Inflammatory macrophage treated with lipopolysaccharide for 1 hour (primary cell): Measurements from ENCODE around the gene CASQ1.

ENCODE experiments used
- DNase-seq, 2 donors: peaks; one replicate each; pipeline ENCODE4 v3.0.0-alpha.2; 2020 to 2022

Gene CASQ1

GRCh38 chr1:160205242-160206035, 15.1 kb downstream of the CASQ1 start, which contains the start of gene PEA15:
TSS of gene PEA15 (plus strand) at chr1:160205384. CDS start at chr1:160211545, 6,161 bp downstream.
- peak; percentile 31 to 71 for DNase-seq

DNA sequence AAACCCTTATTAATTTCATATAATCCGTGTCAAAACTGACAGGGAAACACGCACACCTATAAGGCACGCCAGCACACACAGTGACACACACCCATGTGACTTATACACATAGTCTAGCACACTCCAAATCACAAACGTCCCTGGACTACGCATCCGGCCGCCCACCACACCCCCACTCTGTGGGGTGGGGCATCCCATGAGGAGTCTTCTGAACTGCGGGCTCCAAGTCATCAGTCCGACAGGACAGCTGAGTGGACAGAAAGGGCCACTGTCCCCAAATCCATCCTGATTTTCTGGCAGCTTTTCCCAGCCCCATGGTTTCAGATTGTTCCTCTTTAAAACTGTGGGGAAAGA, 15.6 kb downstream of the CASQ1 start:
- DNase-seq = peak; percentile 64 to 86

DNA sequence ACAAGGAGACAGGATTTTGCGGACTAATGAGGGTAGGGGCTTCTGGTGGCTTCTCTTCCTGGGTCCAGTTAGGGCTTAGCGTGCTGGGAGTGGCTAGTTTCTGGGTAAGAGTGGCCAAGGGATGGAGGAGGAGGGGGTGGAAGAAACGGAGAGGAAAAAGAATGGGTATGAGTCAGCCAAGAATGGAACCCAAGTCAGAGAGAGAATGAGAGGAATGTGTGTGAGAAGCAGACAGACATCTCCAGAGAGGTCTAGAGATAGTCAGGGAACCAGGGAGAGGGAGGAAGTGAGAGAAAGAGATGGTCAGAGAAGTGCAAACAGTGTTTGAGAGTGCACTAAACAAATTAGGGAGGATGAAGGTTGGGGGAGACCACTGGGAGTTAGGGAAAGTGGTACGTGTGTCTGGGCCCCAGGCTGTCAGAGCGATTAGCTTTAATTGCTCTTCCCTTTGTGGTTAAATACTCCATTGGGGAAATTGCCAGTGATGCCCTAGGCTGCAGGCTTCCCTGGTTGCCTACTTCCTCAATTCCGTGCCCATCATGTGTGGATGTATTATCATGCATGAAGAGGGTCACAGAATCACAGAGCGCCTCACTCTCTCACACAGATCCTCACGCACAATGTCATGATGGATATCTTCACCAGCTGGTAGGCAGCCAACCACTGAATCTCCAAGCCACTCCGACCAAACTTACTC, 16.2 kb downstream of the CASQ1 start:
- peak; percentile 51 to 68 for DNase-seq

DNA sequence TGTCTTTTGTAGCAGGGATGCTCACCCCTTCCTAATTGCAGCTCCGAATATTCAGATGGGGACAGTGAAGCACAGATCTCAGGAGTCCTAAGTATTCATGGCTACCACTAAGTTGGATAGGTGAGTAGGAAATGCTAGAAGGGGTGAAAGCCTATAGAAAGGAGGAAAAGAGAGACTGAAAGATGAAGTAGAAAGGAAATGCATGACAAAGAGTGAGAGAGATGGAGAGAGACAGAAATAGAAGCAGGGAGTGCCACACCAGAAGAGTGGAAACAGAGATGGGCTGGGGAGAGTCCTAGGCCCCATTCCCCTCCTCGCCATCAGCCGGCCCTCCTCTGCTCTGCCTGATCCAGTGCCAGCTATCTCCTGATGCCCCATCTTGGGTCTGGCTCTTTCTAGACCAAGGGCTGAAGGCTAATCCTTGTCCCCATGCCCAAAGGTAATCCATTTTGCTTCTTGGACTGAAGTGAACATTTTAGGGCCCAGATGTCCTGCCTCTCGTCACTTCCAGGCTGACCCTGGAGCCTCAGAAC, 16.8 kb downstream of the CASQ1 start:
- DNase-seq = no peak

DNA sequence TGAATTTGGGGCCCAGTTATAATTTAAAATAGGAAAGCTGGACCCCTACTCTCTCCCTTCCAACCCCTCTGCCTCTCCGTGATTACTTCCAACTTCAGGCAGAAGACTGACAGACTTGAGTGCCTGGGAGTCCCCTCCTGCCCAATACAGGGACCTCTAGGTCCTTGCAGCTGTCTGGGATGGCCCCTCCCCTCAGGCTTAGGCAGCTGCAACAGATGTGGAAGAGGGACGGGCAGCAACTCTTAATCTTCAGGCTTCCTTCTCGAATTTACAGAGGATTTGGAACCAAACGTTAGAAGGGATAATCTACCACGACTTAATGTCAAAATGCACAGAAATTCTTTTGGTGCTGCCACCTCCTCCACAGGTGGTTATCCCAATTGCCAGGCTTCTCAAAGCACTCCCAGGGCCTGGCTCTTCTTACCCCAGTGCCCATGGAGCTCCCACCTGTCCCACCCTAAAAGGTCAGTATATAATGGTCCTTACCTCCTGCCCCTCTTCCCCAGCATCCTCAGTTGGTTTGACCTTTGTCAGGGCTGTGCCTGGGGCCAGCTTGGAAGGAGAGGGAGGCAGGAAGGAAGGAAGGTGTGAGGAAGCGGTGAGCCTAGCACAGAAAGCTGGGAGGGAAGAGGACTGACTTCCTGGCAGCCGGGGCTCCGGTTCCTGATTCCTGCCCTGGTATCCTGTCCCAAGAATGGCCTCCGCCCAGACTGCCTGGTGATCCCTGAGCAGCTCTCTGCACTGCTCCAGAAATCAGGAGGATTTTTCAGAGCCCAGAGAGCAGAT, 17.6 kb downstream of the CASQ1 start:
- DNase-seq = no peak

GRCh38 chr1:160208557-160209320, 18.4 kb downstream of the CASQ1 start:
- no peak for DNase-seq

DNA sequence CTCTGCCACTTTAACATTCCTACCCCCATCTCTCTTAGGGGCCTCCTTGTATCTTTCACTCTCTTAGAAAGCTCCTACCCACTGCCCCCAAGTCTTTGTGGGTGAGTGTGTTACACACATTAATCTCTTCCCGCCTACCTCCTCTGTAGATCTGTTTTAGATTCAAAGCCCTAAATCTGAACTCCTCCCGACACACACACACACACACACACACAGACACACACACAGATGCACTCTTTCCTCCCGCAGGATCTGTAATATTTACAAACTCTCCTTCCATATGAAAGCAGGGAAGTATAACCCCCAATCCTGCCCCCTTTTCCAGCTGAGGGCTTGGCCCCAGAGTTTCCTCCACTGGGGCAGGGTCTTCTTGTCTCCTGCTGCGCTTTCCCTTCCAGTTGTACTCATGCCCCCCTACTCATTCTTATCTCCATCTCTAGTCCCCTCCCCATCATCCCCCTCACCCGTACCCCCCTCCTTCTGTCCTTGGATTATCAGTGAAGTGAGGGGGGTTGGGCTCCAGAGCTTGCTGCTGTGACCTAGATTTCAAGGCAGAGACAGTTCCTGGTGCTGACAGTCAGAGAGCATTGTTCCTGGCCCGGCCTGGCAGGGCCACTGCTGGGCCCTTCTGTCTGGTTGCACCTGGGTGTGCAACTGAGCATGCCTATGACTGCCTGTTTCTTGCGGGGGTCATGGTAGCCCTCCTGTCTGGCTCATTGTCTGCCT, 19.1 kb downstream of the CASQ1 start:
- no peak for DNase-seq

GRCh38 chr1:160210561-160210960, 20.2 kb downstream of the CASQ1 start:
- DNase-seq = no peak

DNA sequence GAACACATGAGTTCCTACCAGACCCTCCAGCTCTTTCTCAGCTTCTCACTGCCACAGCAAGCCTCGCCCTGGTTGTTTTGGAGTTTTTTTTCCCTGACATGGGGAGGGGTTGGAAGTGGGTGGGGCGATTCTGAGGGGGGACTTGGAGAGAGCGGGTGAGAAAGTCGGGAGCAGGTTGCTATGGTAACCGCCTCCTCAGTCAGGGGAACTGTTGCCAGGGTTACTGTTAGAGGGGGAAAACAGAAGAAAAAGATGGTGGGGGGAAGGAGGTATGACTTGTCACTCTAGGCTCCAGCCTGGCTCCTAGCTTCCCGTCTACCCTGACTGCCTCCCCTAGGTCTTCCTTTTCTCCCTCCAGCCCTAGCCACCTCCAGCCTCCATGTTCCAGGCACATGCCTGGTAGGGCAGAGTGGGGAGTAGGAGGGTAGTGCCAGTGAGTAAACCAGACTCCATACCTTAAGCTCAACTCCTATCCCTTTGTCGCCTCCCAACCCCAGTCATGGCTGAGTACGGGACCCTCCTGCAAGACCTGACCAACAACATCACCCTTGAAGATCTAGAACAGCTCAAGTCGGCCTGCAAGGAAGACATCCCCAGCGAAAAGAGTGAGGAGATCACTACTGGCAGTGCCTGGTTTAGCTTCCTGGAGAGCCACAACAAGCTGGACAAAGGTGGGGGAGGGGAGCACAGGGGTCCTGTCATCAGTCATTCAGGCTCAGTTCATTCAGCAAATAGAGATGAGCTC, 20.8 kb downstream of the CASQ1 start:
- DNase-seq = no peak

DNA sequence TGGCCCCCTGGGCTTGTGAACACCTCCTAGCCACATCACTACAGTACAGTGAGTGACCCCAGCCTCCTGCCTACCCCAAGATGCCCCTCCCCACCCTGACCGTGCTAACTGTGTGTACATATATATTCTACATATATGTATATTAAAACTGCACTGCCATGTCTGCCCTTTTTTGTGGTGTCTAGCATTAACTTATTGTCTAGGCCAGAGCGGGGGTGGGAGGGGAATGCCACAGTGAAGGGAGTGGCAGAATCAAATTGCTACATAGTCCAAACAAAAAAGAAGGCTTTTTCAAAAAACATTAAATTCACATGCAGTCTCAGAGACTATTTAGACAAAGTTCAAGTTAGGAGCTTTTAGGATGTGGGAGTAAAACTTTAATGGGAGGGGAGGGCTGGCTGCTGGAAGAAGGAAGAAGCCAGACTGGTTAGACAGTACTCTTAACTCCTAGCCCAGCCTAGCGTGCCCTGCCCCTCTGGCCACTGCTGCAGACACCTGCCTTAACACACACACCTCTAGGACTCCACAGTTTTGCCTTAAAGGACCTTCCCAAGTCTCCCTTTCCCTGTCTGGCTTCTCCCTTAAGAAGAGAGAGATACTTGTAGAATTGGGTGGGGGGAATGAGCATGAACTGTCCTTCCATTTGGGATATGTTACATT, 24.2 kb downstream of the CASQ1 start:
- DNase-seq = no peak

DNA sequence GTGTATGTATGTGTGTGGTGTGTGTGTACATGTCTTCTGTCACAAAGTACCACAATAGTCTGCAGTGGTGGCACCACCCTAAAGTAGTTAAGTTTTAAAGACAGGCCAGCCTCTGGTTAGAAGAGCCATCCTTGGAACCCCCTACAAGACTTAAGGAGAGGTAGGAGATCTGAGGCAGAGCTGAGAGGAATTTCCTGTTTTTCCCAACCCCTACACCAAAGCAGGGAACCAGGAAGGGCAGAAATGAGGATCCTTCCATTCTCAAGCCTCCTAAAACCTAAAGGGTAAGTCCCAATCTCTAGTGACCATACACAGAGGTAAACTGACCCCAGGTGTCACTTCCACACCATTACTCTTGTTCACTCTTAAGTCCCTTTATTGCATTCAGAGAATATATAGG, 25.9 kb downstream of the CASQ1 start:
- peak; percentile 43 to 54 for DNase-seq

- DNase-seq = no peak
These were observed 27.2 kb downstream of the CASQ1 start for GRCh38 chr1:160217481-160218051.

GRCh38 chr1:160219062-160219929, 28.9 kb downstream of the CASQ1 start:
- peak; percentile 51 to 78 for DNase-seq

GRCh38 chr1:160220301-160220700, 29.9 kb downstream of the CASQ1 start:
- DNase-seq = no peak

GRCh38 chr1:160221089-160221488, 30.7 kb downstream of the CASQ1 start:
- no peak for DNase-seq

DNA sequence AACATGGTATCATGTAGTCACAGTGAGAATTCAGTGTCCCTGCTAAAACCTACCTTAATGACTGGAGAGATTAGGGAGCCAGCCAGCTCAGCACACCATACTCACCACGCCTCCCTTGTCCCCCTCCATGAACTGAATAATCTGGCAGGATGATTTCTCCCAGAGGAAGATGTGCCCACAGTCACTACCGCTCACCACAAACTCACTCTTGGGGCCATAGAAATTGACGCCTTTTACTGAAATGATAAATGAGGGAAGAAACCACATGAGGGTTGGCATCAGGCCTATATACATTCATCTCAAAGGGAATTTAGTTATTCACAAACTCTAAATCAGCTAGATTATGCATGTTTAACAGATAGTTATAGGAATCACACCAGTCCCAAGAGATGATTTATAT, 32.2 kb downstream of the CASQ1 start:
- no peak for DNase-seq

- no peak for DNase-seq
These were observed 34.2 kb downstream of the CASQ1 start for GRCh38 chr1:160224606-160225005.

- DNase-seq = no peak
These were observed 35.0 kb downstream of the CASQ1 start for GRCh38 chr1:160225345-160225744.

DNA sequence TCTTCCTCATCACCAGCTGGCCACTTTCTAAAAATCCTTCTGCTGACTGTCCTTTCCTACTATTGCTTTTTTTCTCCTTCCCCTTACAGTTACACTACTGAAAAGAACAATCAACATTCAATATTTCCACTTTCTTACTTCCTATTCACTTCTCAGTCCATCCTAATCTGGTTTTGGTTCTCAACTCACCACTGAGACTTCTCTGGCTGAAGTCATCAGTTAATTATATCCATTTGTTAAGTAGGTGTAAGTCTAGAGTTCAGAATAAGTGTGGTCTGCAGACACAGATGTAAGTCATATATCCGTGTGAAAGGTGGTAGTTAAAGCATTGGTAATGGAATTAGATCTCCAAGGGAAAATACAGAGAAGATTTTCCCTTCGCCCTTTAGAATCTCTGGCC, 36.2 kb downstream of the CASQ1 start:
- DNase-seq = no peak
